SK-MEL-5 (cell line): ENCODE measurements around the gene RYR2. TPM values are rescaled to one million over a fixed set of nuclear protein-coding genes. Genes with fewer than 3 reads are reported as not detected.
A peak's percentile ranks its signal among the peaks of the same experiment; 100 is the strongest.
"Not testable (repeated sequence)": the region's sequence is repeated elsewhere in the genome, so short reads cannot be mapped to it uniquely, and the experiment has no call there.

Experiments
- DNase-seq: peaks from one replicate; pipeline ENCODE4 v3.0.0-alpha.2; 2016; ENCODE audit warnings: low read depth, low spot score
- in situ Hi-C: cut with HindIII; loops from 2 replicates; pipeline ENCODE4 v1.10.0; 2016; ENCODE audit warnings: low sequenced_read_pairs, high pct_unique_total_duplicates, low pct_unique_long_range_greater_than_20kb
- total RNA-seq: library from RNA; depleted of rRNA; stranded (reverse); fragments of >200 nt; shearing (Covaris generic); gene quantifications from 2 replicates; pipeline ENCODE4 v1.2.3, GENCODE V29; 2014

RYR2 gene
- total RNA-seq, 1 experiment from 2014 or later = 0.29 TPM

DNA sequence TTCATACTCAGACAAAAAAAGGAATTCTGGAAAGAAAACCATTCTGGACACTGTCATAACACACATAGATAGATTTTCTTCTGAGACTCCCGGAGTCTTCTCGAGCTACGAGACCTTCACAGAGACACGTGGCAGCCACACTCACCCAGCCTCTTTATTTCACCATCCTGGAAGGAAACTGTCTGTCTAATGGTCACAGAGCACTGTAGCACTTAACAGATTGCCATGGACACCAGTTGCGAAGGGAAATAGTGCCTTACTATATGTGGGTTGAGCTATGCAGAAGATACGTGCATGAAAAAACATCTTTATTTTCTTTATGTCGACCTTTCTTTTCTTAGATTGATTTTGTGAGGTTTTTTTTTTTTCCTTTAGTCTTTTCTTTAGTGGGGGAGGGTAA is 790.9 kb downstream of the RYR2 start:
- no peak for DNase-seq
- in situ Hi-C loops = no loop called here

DNA sequence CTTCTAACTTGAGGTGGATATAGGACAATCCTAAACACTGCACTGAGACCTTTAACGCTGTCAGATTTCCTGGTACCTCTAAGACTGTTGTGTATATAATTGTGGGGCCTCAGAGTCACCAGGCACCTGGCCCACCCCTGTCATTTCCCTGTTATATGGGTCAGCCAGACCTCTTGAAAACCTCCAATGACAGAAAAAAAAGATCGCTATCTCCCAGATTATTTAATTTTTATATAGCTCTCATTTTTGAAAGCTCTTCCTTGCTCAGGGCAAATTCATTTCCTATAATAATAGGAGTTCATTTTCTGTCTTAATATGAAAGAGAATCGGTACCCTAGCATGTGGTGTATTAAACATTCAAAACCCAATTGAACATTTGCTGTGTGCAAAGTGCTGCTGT is 792.1 kb downstream of the RYR2 start:
- in situ Hi-C loops = no loop called here
- no peak for DNase-seq

GRCh38 chr1:237834461-237834860 is 792.5 kb downstream of the RYR2 start:
- no peak for DNase-seq

GRCh38 chr1:237838320-237838719 is 796.3 kb downstream of the RYR2 start:
- in situ Hi-C loops = no loop called here
- no peak for DNase-seq

More at GRCh38 chr1:237834461-237834860, 792.5 kb downstream of the RYR2 start:
- in situ Hi-C loops = no loop called here

GRCh38 chr1:237838904-237839534 is 797.0 kb downstream of the RYR2 start:
- in situ Hi-C loops = no loop called here
- no peak for DNase-seq

DNA sequence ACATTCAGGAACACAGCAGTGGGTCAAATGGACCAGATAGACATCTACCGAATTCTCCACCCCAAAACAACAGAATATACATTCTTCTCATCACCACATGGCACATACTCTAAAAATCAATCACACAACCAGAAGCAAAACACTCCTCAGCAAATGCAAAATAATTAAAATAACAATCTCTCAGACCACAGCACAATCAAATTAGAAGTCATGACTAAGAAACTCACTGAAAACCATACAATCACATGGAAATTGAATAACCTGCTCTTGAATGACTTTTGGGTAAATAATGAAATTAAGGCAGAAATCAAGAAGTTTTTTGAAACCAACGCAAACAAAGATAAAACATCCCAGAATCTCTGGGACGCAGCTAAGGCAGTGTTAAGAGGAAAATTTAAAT is 799.5 kb downstream of the RYR2 start:
- DNase-seq = no peak
- in situ Hi-C loops = no loop called here

- DNase-seq, in situ Hi-C loops: not testable (repeated sequence)
Measured at GRCh38 chr1:237843516-237843915, 801.5 kb downstream of the RYR2 start.

DNA sequence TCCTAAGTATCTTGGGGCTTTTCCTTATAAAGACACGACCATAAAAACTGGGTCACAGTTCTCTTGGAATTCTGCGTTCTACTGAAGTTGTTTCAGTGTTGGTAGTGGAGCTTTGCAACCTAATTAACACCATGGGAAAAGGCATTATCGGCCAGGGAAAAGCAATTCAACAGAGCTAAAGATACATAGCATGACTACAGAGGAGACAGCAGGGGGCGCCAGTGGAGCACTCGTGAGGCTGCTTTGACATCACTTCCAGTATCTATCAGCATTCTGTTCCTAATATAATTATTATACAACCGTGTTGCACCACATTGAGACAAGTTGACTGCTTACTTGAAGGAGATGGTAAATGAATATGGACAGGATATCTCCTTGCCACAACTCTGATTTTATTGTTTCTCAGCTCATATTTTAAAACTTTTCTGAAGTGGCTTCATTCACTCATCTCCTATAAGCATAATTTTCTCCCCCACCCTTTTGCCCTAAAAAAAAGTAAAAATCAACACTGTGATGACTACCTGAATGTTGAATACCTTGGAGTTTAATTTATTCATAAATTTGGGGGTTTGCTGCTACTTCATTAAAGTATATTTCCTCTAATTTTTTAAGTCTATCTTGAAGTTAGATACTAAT is 809.3 kb downstream of the RYR2 start:
- in situ Hi-C loops = no loop called here
- DNase-seq = peak; percentile 72

- DNase-seq = no peak
- in situ Hi-C loops = no loop called here
Measured at GRCh38 chr1:237852342-237852741, 810.4 kb downstream of the RYR2 start.

DNA sequence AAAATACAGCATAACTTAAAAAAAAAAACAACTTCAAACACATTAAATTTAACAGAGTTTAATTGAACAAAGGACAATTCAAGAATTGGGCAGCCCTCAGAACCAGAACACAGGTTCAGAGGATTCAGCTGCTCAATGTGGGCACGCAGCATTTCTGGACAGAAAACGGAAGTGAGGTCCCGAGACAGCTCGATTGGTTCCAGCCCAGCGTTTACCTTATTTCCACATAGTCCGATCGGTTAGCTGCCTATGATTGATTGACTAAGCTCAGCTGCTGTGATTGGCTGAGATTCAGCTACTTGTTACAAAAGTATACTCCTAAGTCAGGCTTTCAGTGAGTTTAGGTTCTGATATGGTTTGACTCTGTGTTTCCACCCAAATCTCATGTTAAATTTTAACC is 815.5 kb downstream of the RYR2 start:
- in situ Hi-C loops = no loop called here
- DNase-seq = no peak

DNA sequence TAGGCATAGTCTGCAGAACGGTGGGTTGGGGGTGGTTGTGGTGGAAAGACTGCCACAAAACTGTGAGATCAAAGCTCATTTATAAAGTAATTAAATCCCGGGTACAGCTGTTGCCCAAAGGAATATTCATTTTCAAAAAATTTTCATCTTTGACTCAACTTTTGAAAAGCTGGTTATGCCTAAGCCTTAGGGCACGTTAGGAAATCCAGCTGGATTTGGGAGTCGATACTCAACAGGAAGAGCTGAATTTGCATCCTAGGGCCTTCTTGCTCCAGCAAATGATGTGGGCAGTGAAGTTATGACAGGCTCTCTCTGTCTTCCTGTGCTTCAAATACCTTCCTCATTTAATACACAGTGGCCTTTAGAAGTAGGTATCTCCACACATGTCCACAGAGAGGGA is 817.0 kb downstream of the RYR2 start:
- in situ Hi-C loops = no loop called here
- no peak for DNase-seq

DNA sequence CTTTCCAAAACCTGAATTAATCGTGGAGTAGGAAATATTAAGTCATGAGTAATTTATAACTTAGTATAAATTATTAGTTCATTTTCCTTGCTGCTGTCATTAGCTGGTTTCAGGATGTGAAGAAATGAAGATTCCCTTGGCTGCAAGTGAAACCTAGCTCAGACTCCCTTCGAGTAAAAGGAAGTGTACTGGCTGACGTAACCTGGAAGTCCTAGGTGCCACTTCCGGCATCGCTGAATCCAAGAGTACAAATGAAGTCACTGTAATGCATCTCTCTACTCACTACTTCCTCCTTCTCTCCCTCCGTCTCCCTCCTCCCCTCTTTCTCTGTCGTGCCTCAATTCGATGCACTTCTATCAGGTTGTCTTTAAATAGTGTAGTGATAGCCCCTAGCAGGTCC is 820.0 kb downstream of the RYR2 start:
- DNase-seq = no peak
- in situ Hi-C loops = no loop called here

DNA sequence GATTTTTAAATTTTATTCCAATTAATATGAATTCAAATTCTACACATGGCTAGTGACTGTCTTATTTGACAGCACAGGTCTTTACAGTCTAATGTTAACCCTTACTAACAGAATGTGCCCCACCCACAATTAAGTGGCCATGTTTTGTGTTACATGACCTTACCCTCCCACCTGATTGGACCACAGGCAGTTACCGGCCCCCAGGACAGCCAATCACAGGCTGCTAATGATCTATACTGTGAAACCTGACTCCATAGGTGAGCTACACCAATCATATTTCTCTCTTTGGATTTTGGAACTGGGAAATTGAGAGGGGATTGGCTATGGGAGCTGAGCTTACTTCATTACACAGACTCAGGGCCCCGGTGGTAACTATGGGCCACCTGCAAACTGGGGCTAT is 821.2 kb downstream of the RYR2 start:
- in situ Hi-C loops = no loop called here
- DNase-seq = no peak

GRCh38 chr1:237864338-237865244 is 822.6 kb downstream of the RYR2 start:
- in situ Hi-C loops = no loop called here
- peak; percentile 59 for DNase-seq

DNA sequence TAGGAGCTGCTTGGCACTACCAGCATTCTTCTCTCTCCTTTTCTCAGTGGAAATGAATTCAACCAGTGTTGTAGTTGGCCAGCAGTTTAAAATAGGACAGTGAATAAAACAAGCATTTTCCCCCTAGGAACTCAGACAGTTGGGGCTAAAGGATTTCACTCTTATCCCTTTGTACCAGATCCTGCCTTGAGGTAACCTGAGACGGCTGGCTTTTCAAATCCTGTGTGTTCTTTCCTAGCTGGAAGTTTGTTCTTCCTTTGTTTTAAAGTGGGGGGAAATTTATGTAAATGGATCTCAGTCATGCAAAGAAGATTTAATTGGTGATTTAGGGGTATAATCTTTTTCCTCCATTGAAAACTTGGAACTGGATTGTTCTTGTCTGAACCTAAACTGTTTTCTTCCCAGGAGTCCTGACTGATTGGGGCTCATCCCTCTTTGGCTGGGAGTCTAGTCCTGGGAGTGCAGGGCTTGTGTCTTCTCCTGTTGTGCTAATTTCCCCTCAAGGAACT is 825.5 kb downstream of the RYR2 start:
- DNase-seq = no peak
- in situ Hi-C loops = no loop called here

DNA sequence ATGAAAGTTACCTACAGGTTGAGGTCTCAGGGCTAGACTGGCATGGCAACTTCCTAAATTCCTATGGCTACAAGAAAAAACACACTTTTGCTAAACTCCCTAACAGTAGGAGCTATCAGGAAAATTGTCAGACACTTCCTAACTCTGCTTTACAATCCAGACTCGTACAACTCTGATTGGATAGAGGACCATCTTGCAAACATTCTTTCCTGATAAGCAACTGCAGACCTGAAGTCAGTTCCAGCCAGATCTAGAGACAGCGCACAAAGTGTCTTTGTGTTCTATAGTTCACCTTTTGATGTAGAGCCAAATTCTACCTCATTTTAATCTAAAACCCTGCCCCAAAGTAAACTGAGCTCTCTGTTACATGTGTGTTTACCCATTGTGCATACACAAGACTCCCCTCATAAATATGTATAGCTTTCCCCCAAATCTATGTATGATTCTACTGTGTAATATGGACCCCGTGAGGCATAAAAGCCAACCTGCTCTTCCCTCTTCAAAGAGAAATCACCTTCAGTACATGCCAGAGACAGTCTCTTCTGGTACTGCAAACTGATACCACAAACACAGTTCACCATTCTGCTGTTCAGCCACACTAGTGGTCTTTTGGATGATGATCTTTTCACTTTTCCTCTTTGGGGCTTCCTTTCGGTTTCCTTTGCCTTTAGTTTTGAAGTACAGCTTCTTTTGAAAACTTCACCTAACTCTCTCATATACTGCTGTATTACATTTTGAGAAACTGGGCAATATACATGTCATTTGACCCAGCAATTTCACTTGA is 827.0 kb downstream of the RYR2 start:
- DNase-seq = no peak
- in situ Hi-C loops = no loop called here

- peak; percentile 61 for DNase-seq
- in situ Hi-C loops = no loop called here
Measured at GRCh38 chr1:237873487-237874211, 831.7 kb downstream of the RYR2 start.
